Raji (cell line): ENCODE measurements around the gene PDPK1.

ENCODE experiments used
- POLR2A ChIP-seq: IDR thresholded peaks from 2 replicates; pipeline ENCODE4 v1.6.1; 2011; ENCODE audit warnings: low read depth, low read length, control low read depth; ENCODE audit not compliant: insufficient read depth

Gene PDPK1

DNA sequence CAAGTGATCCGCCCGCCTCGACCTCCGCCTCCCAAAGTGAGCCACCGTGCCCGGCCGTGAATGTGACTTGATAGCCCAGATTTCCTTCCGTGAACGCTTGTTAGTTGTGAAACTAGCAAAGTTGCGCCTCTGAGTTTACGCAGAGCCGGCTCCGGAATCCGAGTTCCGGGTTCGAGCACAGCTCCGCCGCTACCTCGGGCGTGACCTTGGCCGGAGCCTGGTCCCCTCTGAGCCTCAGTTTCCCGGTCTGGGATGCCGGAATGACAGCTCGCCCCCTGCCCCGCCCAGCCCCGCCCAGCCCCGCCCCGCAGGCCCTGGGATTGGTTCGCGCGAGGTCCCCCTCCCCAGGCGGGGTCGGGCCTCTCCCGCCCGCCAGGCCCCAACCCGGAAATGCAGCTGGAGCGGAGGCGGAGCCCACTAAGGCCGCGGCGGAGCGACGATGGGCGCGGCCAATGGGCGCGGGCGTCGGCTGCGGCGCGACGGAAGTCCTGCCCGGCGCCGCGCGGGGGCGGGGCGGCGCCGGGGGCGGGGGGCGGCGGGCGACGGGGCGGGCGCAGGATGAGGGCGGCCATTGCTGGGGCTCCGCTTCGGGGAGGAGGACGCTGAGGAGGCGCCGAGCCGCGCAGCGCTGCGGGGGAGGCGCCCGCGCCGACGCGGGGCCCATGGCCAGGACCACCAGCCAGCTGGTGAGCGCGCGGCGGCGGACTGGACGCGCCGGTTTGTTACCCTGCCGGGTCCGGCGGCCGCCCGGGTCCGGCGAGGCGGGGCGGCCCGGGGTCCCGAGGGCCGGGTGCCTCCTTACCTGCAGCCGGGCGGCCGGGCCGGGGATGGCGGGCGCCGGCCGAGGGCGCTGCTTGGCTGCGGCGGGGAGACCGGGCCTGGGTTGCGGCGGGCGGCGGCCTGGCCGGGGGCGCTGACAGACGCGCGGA is at the start of gene PDPK1:
Gene PDPK1 (plus strand): TSS at position 571 of the 929 bp plus-strand sequence. CDS start 92 bp downstream, at position 663.
- TF ChIP-seq POLR2A, result peak; percentile 63

- no peak for TF ChIP-seq POLR2A
Observed at GRCh38 chr16:2489581-2489980, 48.2 kb upstream of the PDPK1 start.

GRCh38 chr16:2490190-2491105 is 47.4 kb upstream of the PDPK1 start:
- TF ChIP-seq POLR2A, result no peak

DNA sequence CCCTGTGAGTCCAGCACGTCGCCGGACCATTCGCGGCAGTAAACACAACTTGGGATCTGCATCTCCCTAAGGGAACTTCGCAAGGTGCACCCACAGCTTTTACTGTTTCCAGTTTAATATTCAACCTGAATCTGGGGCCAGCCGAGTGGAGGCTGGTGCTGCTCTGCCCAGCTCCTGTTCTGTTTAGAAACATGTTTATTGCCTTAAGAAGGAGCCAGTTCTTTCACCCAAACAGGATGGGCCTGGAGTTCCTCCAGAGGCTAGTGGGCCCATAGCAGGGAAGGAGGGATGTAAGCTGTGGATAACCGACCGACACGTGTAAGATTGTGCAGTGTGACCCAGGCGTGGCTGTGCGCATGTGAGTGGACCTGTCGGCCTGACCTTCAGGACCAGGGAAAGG is 45.5 kb upstream of the PDPK1 start:
- TF ChIP-seq POLR2A, result no peak

- no peak for TF ChIP-seq POLR2A
Observed at GRCh38 chr16:2493605-2494004, 44.2 kb upstream of the PDPK1 start.

- no peak for TF ChIP-seq POLR2A
Observed at GRCh38 chr16:2494616-2495015, 43.2 kb upstream of the PDPK1 start.

GRCh38 chr16:2495041-2495440 is 42.8 kb upstream of the PDPK1 start:
- no peak for TF ChIP-seq POLR2A

DNA sequence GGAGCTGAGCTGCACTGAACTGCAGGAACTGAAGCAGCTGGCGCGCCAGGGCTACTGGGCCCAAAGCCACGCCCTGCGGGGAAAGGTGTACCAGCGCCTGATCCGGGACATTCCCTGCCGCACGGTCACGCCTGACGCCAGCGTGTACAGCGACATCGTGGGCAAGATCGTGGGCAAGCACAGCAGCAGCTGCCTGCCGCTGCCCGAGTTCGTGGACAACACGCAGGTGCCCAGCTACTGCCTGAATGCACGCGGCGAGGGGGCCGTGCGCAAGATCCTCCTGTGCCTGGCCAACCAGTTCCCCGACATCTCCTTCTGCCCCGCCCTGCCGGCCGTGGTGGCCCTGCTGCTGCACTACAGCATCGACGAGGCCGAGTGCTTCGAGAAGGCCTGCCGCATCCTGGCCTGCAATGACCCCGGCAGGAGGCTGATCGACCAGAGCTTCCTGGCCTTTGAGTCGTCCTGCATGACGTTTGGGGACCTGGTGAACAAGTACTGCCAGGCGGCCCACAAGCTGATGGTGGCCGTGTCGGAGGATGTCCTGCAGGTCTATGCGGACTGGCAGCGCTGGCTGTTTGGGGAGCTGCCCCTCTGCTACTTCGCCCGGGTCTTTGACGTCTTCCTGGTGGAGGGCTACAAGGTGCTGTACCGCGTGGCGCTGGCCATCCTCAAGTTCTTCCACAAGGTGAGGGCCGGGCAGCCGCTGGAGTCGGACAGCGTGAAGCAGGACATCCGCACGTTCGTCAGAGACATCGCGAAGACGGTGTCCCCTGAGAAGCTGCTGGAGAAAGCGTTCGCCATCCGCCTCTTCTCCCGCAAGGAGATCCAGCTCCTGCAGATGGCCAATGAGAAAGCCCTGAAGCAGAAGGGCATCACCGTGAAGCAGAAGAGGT is 41.4 kb upstream of the PDPK1 start:
- no peak for TF ChIP-seq POLR2A

DNA sequence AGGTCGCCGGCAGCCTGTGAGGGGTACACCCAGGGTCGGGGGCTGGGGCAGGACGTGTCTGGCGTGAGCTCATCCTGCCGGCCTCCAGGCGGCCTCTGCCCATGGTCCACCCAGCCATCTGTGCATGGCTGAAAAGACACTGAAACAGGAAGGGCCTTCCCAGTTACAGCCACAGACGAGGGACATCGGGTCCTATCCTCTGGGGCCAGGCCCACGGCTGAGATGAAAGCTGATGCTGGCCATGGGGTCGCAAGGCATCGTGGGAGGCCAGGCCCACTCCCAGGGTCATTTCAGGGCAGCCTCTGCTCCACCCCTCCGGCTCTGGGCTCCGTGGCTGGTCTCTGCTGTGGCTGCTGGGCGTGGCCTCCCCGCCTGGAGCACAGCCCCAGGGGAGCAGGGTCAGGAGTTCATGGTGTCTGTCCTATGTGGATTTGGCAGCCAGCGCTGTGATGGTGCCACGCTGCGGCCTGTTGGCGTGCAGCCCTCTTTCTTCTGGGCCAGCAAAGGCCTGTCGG is 40.6 kb upstream of the PDPK1 start:
- no peak for TF ChIP-seq POLR2A

GRCh38 chr16:2497695-2498484 is 39.9 kb upstream of the PDPK1 start:
- TF ChIP-seq POLR2A, result no peak

DNA sequence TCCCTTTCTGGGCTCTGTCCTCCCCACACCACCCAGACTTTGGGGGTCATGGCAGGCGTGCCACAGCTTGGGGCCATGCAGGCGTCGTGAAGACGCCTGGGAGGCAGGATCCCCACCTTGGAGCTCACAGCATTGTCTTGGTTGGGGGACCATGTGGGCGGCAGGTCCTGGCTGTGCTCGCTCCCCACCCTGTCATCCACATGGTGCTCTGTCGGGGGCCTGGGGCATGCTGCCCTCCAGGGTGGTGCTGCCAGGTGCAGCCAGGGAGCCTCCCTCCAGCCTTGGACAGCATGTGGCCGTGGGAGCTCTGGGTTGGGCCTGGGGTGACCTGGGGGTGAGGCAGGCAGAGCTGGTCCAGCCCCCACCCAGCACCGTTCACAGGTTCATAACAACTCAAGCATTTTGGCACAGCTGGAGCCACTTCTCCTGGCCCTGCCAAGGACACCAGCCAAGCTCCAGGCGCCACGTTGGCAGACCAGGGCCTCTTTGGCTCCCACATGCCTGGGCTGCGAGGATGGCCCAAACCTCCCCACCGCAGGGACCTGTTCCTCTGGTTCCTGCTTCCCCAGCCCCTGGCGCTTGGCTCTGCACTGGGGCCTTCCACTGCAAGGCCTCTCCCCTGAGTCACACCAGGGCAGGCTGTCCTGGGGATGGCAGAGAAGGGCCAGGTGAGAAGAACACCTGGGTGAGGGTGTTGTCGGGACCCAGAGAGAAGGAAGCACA is 39.1 kb upstream of the PDPK1 start:
- no peak for TF ChIP-seq POLR2A

- no peak for TF ChIP-seq POLR2A
Observed at GRCh38 chr16:2499454-2499853, 38.4 kb upstream of the PDPK1 start.

- no peak for TF ChIP-seq POLR2A
Observed at GRCh38 chr16:2499890-2500429, 37.9 kb upstream of the PDPK1 start.
